22Rv1 (cell line): ENCODE results near the gene LAMA2.

Experiments used
- CTCF ChIP-seq: fragments of 450-650 bp; IDR thresholded peaks from 2 replicates; pipeline ENCODE4 v1.5.1; 2017; ENCODE audit warnings: mild to moderate bottlenecking
- ZFX ChIP-seq: fragments of 450-650 bp; IDR thresholded peaks from 2 replicates; pipeline ENCODE4 v1.6.1; 2017; ENCODE audit warnings: antibody characterized with exemption, borderline replicate concordance

- TF ChIP-seq CTCF (no peak), ZFX (no peak)
Observed at GRCh38 chr6:129321303-129321702, 438.4 kb downstream of the LAMA2 start.
